ENCODE results near the gene COL4A2. TPM values are rescaled to one million over a fixed set of nuclear protein-coding genes. Genes with fewer than 3 reads are reported as not detected.

COL4A2 gene
- total RNA-seq, 1 donor from 2014 or later, result 159 TPM

DNA sequence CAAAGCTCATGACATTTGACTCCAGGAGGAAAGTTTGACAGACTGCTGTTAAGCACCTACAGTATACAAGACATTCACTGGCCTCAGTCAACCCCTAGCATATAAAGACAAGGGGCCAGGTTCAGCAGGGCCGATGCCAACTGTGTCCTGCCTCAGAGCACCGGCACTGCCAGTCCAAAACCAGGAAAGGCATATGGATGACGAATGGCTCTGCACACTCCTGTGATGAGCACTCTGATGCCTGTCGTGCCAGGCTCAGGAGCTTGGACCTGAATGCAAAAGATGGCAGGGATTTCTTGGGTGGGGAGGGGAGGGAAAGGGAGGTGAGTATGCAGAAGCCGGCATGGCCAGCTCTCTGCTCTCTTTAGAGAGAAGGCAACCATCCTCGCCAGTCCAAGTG, 39.0 kb upstream of the COL4A2 start:
- Mint-ChIP-seq H3K4me3 (no peak overlapping the region), H3K36me3 (ENCODE audit: low read depth) (no peaks in the 10 kb centered on the region), H3K27ac (ENCODE audit: unreplicated experiment) (no peak overlapping the region), H3K9me3 (no peaks in the 10 kb centered on the region), H3K4me1 (peaks cover 44% of the 10 kb centered on the region), H3K27me3 (ENCODE audit: low read depth) (no peaks in the 10 kb centered on the region)
- TF ChIP-seq, protein P1, sequence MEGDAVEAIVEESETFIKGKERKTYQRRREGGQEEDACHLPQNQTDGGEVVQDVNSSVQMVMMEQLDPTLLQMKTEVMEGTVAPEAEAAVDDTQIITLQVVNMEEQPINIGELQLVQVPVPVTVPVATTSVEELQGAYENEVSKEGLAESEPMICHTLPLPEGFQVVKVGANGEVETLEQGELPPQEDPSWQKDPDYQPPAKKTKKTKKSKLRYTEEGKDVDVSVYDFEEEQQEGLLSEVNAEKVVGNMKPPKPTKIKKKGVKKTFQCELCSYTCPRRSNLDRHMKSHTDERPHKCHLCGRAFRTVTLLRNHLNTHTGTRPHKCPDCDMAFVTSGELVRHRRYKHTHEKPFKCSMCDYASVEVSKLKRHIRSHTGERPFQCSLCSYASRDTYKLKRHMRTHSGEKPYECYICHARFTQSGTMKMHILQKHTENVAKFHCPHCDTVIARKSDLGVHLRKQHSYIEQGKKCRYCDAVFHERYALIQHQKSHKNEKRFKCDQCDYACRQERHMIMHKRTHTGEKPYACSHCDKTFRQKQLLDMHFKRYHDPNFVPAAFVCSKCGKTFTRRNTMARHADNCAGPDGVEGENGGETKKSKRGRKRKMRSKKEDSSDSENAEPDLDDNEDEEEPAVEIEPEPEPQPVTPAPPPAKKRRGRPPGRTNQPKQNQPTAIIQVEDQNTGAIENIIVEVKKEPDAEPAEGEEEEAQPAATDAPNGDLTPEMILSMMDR (conservative IDR thresholded peaks at IDR 0.05), result no peak
- no peak for DNase-seq (ENCODE audit: low read depth, low spot score)

DNA sequence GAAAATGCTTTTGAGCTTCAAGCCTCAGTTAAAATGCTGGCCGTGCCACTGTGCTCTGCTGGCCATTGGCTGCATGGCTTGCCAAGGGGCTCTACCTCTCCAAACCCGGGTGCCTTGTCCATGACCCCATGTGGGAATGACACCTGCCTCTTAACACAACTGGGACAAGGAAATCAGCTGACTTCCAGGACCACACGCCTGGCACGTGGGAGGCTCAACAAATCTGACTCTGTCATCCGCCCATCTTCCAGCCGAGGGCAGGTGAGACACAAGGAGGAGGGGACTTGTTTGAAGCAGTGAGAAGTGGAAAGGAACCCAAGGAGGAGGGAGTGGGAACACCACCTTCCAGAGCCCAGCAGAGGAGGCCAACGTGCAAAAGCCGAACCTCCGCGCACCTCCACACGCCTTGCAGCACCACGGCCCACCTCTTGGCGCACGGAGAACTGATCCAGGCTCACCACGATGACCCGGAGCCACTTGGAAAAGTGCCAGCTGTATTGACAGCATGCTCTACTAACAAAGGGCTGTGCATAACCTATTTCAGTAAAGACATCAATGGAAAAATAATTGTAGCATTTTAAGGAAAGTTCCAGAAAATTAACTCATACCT, 38.4 kb upstream of the COL4A2 start:
- Mint-ChIP-seq H3K36me3 (ENCODE audit: low read depth) (no peaks in the 10 kb centered on the region), H3K4me3 (no peak overlapping the region), H3K9me3 (no peaks in the 10 kb centered on the region), H3K27me3 (ENCODE audit: low read depth) (no peaks in the 10 kb centered on the region), H3K27ac (ENCODE audit: unreplicated experiment) (no peak overlapping the region), H3K4me1 (peaks cover 48% of the 10 kb centered on the region)
- DNase-seq (ENCODE audit: low read depth, low spot score), result no peak
- TF ChIP-seq, protein P1 (conservative IDR thresholded peaks at IDR 0.05), result no peak

DNA sequence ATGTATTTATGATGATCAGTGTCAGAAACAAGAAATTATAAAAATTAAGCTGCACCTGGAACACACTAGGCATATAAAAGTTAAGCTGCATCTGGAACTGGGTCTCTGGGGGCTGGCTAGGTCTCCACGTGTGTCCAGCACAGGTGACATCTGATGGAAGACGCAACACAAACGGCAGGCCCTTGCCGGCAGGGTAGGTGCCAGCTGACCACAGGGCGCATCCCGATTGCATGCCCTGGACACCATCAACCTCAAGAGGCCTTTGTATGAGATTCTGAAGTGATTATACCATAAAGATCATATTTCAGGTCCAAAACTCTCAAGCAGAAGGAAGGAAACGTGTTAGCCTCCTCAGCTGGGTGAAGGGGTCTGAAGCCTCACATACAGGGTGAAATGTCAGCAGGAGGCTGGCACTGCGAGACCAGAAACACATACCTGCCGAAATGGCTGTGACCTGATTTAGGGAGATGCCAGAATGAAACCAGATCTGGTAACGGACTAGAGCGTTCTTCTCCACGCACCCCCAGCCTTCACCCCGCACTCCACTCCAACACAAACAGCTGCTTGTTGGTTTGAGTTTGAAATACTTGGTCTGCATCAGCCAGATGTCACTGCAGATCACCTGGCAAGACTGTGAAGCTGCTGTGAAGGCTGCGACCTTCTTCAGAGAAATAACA, 37.4 kb upstream of the COL4A2 start:
- Mint-ChIP-seq H3K27me3 (ENCODE audit: low read depth) (no peaks in the 10 kb centered on the region), H3K9me3 (no peaks in the 10 kb centered on the region), H3K4me3 (no peak overlapping the region), H3K4me1 (peaks cover 48% of the 10 kb centered on the region), H3K27ac (ENCODE audit: unreplicated experiment) (no peak overlapping the region), H3K36me3 (ENCODE audit: low read depth) (no peaks in the 10 kb centered on the region)
- TF ChIP-seq, protein P1 (conservative IDR thresholded peaks at IDR 0.05), result no peak
- no peak for DNase-seq (ENCODE audit: low read depth, low spot score)

DNA sequence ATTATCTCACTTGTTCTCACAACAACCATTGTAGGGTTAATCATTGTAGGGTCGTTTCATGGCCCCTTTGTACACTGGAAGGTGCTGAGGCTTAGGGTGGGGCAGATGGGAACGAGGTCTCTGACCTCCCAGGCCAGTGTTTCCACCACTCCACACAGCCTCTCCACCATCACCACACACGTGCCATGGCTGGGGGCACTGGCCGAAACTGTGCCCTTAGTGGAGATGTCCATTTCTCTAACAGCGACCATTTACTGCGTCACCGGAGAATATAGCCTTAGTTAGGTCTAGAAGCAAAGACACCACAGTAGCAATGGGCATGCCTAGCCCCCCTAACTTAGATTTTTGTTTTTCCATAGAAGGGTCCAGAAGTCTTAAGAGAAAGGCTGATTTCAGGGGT, 36.6 kb upstream of the COL4A2 start:
- TF ChIP-seq, protein P1 (conservative IDR thresholded peaks at IDR 0.05), result no peak
- H3K27ac Mint-ChIP-seq (ENCODE audit: unreplicated experiment), result no peak overlapping the region
- H3K4me1 Mint-ChIP-seq, result peaks cover 45% of the 10 kb centered on the region
- no peaks in the 10 kb centered on the region for H3K36me3 Mint-ChIP-seq (ENCODE audit: low read depth)
- DNase-seq (ENCODE audit: low read depth, low spot score), result no peak
- no peaks in the 10 kb centered on the region for H3K27me3 Mint-ChIP-seq (ENCODE audit: low read depth)
- no peaks in the 10 kb centered on the region for H3K9me3 Mint-ChIP-seq
- no peak overlapping the region for H3K4me3 Mint-ChIP-seq

DNA sequence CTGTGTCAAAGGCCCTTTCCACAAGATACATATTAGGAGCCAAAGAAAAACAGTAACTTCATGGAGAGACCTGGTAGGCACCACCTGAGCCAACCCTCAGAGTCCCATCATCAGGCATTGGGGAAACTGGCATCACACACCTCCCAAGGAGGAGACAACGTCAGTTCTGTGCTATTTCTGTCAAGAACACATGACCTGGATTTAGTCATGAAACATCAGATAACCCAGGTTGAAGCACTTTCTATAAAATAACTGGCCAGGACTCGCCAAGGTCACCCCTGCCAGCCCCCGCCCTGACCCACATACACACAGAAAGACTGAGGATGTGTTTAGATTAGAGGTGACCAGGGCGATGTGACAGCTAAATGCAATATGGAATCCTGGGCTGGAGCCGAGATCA, 35.8 kb upstream of the COL4A2 start:
- TF ChIP-seq, protein P1 (conservative IDR thresholded peaks at IDR 0.05), result no peak
- no peak for DNase-seq (ENCODE audit: low read depth, low spot score)
- H3K4me3 Mint-ChIP-seq, result no peak overlapping the region
- no peaks in the 10 kb centered on the region for H3K27me3 Mint-ChIP-seq (ENCODE audit: low read depth)
- H3K4me1 Mint-ChIP-seq, result peaks cover 40% of the 10 kb centered on the region
- H3K36me3 Mint-ChIP-seq (ENCODE audit: low read depth), result no peaks in the 10 kb centered on the region
- no peaks in the 10 kb centered on the region for H3K9me3 Mint-ChIP-seq
- H3K27ac Mint-ChIP-seq (ENCODE audit: unreplicated experiment), result no peak overlapping the region

Data from neural crest cell (in vitro differentiated cells).